HG02571 (cell line): ENCODE results near the gene SPAG16.
"Not testable (repeated sequence)": the region's sequence is repeated elsewhere in the genome, so short reads cannot be mapped to it uniquely, and the experiment has no call there.

ENCODE experiments used
- ATAC-seq: cut with Tn5 transposase; IDR thresholded peaks from one replicate; pipeline ENCODE4 v1.9.1; 2021; ENCODE audit warnings: mild to moderate bottlenecking, moderate library complexity; ENCODE audit not compliant: unreplicated experiment

SPAG16 gene

GRCh38 chr2:213266421-213266820 lies 17.8 kb upstream of the SPAG16 start:
- ATAC-seq, result no peak

DNA sequence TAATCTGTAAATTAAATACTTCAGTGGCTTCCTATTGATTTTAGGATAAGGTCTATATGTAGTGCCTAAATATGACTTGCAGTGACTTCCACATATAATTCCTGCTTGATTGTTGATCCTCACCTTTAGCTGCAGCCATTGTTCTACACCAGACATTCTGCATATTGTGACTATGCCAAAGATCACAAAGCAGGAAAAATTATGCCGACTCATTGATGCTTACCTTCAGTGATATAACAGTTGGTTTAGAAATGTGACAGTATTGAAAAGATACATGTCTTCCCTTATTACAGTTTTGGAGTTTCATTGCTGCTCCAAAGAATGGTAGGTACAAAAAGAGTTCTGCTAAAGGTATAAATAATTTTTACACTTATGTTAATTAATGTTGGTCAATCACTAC lies 12.3 kb upstream of the SPAG16 start:
- no peak for ATAC-seq

DNA sequence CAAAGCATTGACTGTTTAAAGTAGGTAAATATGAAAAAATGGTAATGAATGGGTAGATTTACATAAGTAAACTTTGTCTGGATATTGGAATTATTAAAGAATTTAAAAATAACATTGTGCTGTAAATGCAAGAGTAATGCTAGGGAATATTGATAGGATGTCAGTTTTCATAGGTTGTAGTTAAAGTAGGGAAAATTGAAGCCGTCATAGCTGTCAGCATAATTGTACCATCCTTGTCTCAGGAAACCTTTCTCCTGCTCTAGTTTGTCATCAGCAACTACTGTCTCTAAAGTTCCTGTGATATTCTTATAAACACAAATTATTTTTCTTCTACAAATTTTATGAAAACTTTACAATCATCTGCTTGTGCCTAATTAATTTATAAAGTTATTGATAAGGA lies 10.1 kb upstream of the SPAG16 start:
- ATAC-seq, result no peak

- ATAC-seq, result no peak
These were observed 9.0 kb upstream of the SPAG16 start for GRCh38 chr2:213275265-213275664.

DNA sequence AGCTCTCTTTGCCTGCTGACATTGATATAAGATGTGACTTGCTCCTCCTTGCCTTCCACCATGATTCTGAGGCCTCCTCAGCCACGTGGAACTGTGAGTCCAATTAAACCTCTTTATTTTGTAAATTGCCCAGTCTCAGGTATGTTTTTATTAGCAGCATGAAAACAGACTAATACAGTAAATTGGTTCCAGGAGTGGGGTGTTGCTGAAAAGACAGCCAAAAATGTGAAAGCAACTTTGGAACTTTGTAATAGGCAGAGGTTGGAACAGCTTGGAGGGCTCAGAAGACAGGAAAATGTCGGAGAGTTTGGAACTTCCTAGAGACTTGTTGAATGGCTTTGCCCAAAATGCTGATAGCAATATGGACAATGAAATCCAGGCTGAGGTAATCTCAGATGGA lies 7.1 kb upstream of the SPAG16 start:
- not testable (repeated sequence) for ATAC-seq

DNA sequence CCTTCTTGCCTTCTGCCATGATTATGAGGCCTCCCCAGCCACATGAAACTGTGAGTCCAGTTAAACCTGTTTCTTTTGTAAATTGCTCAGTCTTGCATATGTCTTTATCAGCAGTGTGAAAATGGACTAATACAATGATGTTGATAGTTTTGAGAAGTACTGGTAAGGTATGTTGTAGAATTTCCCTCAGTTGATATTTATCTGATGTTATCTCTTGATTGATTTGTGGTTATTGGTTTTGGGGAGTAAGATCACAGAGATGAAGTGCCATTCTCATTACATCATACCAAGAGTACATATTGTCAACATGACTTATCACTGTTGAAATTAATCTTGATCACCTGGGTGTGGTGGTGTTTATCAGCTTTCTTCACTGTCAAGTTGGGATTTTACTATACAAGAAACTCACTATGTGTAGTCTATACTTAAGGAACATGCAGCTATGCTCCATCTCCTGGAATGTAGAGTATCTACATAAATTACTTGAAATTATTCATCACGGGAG lies 5.1 kb upstream of the SPAG16 start:
- no peak for ATAC-seq

- ATAC-seq, result no peak
These were observed 4.3 kb upstream of the SPAG16 start for GRCh38 chr2:213279971-213280370.

DNA sequence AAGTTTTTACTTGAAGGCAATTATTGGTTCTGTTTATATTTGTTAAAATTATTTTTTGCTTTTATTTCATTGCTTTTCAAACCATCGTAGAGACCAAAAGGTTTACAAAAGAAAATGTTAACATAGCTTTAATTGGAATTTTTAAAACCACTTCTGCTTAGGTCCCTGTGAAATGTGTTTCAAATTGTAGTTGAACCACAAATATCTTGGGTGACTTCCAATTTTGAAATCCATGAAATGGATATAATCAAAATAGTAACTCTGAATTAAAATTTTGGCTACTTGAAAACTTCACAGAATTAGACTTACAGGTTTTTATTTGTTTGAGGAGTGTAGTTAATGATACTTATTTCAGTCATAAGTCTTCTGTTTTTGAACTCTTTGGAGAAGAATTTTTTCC lies 3.1 kb upstream of the SPAG16 start:
- no peak for ATAC-seq

DNA sequence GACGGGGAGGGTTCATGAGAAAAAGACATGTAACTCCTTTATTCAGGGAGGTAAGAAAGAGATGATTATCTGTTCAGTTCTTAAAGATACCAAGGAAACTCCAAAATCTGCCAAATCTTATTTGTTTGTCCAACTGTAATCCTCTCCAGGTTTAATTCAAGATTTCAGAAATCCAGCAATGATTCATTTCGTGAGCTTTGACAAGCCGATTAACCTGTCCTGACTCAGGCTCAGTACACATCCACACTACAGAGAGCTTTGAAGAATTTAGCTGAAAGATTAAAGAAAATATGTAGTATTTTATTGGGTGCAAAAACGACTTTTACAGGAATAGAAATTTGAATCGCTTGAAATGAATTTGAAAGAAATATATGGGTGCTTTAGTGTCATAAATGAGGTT lies 1.1 kb downstream of the SPAG16 start:
- no peak for ATAC-seq

DNA sequence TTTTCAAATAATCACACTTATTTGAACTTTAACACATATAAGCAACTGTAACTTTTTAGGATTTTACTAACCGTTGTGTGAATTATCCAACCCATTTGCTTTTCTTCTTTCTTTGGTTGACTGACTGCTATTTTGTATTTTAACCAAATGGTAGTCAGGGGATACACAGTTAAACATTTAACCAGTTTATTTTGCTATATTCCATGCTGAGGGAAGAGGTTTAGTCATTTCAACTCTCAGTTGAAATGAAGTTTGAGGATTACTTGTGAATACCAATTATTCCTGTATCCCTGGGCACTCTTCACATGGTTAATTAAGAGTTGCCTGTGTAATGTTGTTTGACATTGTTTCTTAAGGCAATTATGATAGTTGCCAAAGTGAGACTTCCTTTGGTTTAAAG lies 1.9 kb downstream of the SPAG16 start:
- ATAC-seq, result no peak

DNA sequence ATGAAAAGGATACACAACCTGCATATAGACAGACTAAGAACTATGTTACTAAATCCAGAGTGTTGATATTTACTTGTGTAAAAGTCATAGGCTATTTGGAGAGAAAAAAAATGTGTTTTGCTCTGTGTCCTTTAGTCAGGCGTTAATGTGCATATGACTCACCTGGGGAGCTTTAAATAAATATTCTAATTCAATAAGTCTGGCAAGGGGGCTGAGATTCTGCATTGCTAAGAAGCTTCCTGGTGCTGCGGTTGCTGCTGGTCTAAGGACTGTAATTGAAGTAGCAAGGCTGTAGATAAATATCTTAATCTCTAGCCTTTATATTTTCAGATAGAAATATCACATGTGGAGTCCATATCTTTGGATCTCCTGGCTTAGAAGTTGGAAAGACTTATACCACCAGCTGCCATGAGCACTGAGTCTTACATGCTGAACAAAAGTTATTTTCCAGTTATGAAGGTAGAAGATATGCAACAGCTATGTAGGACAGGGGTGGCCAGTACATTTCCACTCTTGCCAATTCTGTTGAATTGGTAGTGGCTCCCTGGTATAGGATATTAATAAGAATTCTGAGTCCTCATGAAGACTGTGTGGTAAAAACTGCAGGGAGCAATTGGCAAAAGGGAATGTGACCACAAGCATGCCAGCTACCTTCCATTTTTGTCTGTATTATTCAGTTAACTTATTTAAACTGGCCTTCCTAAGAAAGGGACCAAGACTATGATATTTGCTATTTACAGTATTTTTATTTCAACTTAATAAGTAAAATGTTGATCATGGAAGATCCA lies 4.8 kb downstream of the SPAG16 start:
- ATAC-seq, result no peak

GRCh38 chr2:213290501-213290900 lies 6.2 kb downstream of the SPAG16 start:
- no peak for ATAC-seq

DNA sequence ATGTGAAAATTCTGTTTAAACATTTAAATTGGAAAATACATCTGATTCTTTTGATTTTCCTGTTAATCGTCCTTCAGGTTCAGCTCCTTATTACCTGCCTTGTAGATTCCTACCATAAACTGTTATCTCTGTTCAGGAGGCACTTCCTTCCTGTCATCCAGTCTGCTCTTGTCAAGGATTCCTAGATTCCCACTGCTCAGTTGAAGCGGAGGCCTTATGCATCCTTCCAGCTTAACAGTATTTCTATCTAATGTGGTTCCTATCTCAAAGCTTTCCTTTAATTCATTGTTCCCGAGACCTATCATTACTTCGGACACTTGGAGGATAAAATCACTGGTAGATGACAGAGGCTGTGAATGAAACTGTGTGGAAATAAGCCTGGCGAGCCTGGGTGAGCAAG lies 12.0 kb downstream of the SPAG16 start:
- no peak for ATAC-seq

- no peak for ATAC-seq
These were observed 22.2 kb downstream of the SPAG16 start for GRCh38 chr2:213306316-213306942.

DNA sequence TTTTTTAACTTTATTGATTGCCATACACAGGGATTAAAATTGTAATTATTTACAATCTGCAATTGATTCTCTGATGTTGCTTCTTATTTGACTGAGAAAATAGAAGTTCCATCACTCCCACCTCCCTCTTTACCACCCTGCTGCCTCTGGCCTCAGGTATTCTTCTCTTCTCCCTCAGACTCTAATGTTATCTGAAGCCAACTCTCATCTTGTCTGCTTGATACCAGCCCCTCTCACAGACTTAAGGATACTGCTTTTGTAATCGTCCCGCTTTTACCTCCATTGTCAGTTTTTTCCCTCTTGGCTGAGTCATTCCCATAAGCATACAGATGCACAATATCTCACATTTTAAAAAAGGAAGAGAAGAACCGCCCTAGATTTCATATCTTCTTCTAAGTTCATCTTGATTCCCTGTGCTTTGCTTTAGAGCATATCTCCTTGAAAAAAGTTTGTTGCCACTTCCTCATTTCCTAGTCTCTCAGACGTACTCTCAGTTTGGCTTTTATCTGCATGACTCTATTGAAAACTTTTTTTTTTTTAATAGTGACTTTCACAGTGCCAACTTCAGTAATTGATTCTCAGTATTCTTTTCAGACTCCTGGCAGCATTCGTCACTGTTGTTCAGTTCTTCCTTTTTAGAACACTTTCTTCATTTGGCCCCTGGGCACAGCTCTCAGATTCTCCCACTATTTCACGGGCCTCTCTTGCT lies 31.1 kb downstream of the SPAG16 start:
- no peak for ATAC-seq

DNA sequence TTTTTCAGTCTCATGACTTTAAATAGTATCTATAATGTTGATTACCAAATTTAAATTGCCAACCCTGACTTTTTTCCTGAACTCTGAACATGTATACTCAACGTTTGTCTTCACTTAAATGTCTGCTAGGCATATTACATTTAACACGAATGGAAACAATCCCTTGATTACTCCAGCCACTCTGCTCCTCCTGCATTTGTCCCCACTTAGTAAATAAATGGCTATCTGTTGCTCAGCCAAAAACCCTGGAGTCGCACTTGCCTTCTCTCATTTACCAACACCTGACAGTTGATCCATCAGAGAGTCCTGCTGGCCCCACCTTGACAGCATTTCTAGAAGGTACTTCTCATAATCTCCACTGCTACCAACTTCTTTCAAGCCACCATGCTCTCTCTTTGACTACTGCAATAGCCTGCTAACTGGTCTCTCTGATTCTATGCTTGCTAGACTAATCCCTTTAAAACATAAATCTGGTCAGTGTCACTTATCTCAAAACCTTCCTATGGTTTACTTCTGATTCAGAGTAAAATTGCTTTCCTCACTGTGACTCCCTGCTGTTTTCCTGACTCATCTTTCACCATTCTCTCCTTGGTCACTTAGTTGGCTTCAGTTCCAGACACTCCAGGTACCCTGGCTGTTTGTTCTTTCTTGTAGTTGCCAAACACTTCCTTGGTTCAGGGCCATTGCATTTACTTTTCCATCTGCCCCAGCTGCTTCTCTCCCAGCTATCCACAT lies 31.9 kb downstream of the SPAG16 start:
- no peak for ATAC-seq

DNA sequence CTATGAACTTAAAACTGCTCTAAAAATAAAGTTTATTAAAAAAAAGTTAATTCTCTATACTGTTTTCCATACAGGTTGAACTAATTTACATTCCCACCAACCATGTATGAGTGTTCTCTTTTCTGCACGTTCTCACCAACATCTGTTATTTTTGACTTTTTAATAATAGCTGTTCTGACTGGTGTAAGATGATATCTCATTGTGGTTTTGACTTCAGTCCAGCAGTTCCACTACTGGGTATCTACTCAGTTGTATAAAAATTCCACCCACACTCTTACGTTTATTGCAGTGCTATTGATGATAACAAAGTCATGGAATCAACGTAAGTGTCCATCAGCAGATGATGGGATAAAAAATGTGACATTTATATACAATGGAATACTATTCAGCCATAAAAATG lies 33.7 kb downstream of the SPAG16 start:
- no peak for ATAC-seq

DNA sequence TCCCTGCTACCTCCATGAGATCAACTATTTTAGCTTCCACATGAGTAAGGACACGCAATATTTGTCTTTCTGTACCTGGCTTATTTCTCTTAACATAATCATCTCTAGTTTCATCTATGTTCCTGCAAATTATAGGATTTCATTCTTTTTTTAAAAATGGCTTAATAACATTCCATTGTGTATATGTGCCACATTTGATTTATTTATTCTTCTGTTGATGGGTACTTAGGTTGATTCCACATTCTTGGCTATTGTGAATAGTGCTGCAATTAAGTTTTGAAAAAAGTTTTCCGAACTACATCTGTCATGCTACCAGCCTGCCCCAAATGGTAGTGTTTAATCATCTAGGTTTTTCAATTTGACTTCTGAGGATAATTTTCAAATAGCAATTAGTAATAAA lies 36.3 kb downstream of the SPAG16 start:
- ATAC-seq, result no peak

GRCh38 chr2:213336253-213336770 lies 52.0 kb downstream of the SPAG16 start:
- no peak for ATAC-seq

DNA sequence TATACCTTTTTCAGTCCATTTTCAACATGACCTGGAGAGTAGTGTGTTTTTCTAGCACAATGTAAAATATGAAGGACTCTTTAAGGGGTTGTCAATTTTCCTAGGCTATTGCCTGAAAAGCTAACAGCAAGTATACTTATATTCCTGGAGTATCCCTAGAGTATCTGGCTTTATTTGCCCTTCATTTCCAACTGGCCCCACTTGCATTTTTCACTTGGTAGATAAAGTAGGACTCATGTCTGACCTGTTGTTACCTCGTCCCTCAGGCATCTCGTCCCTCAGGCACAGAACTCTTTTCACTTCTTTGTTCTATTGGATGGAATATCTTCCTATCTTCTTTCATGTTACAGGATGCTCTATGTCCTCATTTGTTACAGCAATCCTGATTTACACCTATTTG lies 69.2 kb downstream of the SPAG16 start:
- ATAC-seq, result no peak

- ATAC-seq, result no peak
These were observed 92.4 kb downstream of the SPAG16 start for GRCh38 chr2:213376644-213377043.
